HepG2 (cell line): ENCODE data around the gene HES7. TPM values are rescaled to one million over a fixed set of nuclear protein-coding genes. Genes with fewer than 3 reads are reported as not detected.

Experiments
- BHLHE40 ChIP-seq: IDR thresholded peaks from 2 replicates; pipeline ENCODE4 v1.6.1; 2011; ENCODE audit warnings: low read length, improper control_type of control experiment
- E2F1 ChIP-seq: sonication (generic); formaldehyde crosslinking; IDR thresholded peaks from 2 replicates; pipeline ENCODE4 v1.5.0; 2020; ENCODE audit warnings: missing genetic modification reagents
- MLLT10 ChIP-seq: sonication (generic); formaldehyde crosslinking; IDR thresholded peaks from 2 replicates; pipeline ENCODE4 v1.4.0; 2020; ENCODE audit warnings: missing genetic modification reagents
- MTA1 ChIP-seq: sonication (generic); formaldehyde crosslinking; IDR thresholded peaks from 2 replicates; pipeline ENCODE4 v1.4.0; 2020; ENCODE audit warnings: missing genetic modification reagents, mild to moderate bottlenecking, borderline replicate concordance
- NCOA1 ChIP-seq: sonication (generic); formaldehyde crosslinking; IDR thresholded peaks from 2 replicates; pipeline ENCODE4 v1.9.0; 2021; ENCODE audit warnings: missing genetic modification reagents
- NFE2L1 ChIP-seq: sonication (generic); formaldehyde crosslinking; IDR thresholded peaks from 2 replicates; pipeline ENCODE4 v1.4.0; 2020; ENCODE audit warnings: missing genetic modification reagents, mild to moderate bottlenecking, borderline replicate concordance
- PHF5A ChIP-seq: IDR thresholded peaks from one replicate; pipeline ENCODE4 v1.6.1; 2018; ENCODE audit warnings: low read depth, missing genetic modification reagents; ENCODE audit not compliant: unreplicated experiment
- SMAD1 ChIP-seq: sonication (generic); formaldehyde crosslinking; IDR thresholded peaks from 2 replicates; pipeline ENCODE4 v1.4.0; 2020; ENCODE audit warnings: missing genetic modification reagents, low read depth, mild to moderate bottlenecking, borderline replicate concordance
- SMARCC2 ChIP-seq: fragments of 450-650 bp; IDR thresholded peaks from 2 replicates; pipeline ENCODE4 v1.6.1; 2017; ENCODE audit warnings: antibody characterized with exemption, mild to moderate bottlenecking
- ZNF274 ChIP-seq: sonication (generic); formaldehyde crosslinking; IDR thresholded peaks from 2 replicates; pipeline ENCODE4 v1.5.1; 2020; ENCODE audit warnings: mild to moderate bottlenecking, missing genetic modification reagents
- ZNF281 ChIP-seq: sonication (generic); formaldehyde crosslinking; IDR thresholded peaks from 2 replicates; pipeline ENCODE4 v1.4.0; 2020; ENCODE audit warnings: missing genetic modification reagents, borderline replicate concordance
- ZNF441 ChIP-seq: sonication (generic); formaldehyde crosslinking; IDR thresholded peaks from 2 replicates; pipeline ENCODE4 v1.7.0; 2021; ENCODE audit warnings: missing genetic modification reagents, borderline replicate concordance
- ZNF644 ChIP-seq: IDR thresholded peaks from 2 replicates; pipeline ENCODE4 v1.6.1; 2016; ENCODE audit warnings: low read depth
- polyA plus RNA-seq, 8 experiments: library from polyadenylated mRNA; depleted of rRNA in 3 of 8; stranded (reverse) in 7 of 8; unstranded in 1 of 8; fragments of >200 nt; fragmentation: Illumina TruSeq in 4 of 8; extraction: Trizol in 4 of 8; gene quantifications; 2 replicates each; pipeline versions ENCODE4 v1.2.1 to v1.2.3, GENCODE V29; 2011 to 2016; ENCODE audit warnings: low read depth in 4 of 8, missing spikeins in 1 of 8, mixed read lengths in 1 of 8; ENCODE audit not compliant: insufficient read depth in 1 of 8
- total RNA-seq, 5 experiments: library from RNA; depleted of rRNA; stranded (reverse); fragments of >200 nt; fragmentation: Illumina TruSeq; extraction: Trizol; gene quantifications; 2 replicates each; pipeline ENCODE4 v1.2.3, GENCODE V29; 2016; ENCODE audit warnings: low read depth in 1 of 5
- TF ChIP-seq, protein P1 (sequence below): sonication (generic); formaldehyde crosslinking; conservative IDR thresholded peaks from 2 replicates; pipeline ENCODE4 v1.8.0; 2022; ENCODE audit warnings: missing genetic modification reagents
- TF ChIP-seq, protein P2 (sequence below): sonication (generic); formaldehyde crosslinking; IDR thresholded peaks from 2 replicates; pipeline ENCODE4 v1.8.0; 2022; ENCODE audit warnings: mild to moderate bottlenecking, missing genetic modification reagents, borderline replicate concordance
- TF ChIP-seq, protein P3 (sequence below): sonication (generic); formaldehyde crosslinking; IDR thresholded peaks from 2 replicates; pipeline ENCODE4 v1.4.0; 2020; ENCODE audit warnings: mild to moderate bottlenecking, low read depth, missing genetic modification reagents

Gene HES7
- total and polyA plus RNA-seq, 2 of the 13 experiments (the other 11 are each of a cell fraction or from before 2014, with no cell fraction given): not detected

- TF ChIP-seq, protein P1, sequence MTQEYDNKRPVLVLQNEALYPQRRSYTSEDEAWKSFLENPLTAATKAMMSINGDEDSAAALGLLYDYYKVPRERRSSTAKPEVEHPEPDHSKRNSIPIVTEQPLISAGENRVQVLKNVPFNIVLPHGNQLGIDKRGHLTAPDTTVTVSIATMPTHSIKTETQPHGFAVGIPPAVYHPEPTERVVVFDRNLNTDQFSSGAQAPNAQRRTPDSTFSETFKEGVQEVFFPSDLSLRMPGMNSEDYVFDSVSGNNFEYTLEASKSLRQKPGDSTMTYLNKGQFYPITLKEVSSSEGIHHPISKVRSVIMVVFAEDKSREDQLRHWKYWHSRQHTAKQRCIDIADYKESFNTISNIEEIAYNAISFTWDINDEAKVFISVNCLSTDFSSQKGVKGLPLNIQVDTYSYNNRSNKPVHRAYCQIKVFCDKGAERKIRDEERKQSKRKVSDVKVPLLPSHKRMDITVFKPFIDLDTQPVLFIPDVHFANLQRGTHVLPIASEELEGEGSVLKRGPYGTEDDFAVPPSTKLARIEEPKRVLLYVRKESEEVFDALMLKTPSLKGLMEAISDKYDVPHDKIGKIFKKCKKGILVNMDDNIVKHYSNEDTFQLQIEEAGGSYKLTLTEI (CRISPR knock-in tag): no peak
- no peak for TF ChIP-seq ZNF644 (CRISPR knock-in tag)
- TF ChIP-seq SMAD1 (CRISPR knock-in tag): peak; percentile 68; the same call in 1 of the 2 replicates
- TF ChIP-seq SMARCC2: no peak
- no peak for TF ChIP-seq ZNF441 (CRISPR knock-in tag)
- TF ChIP-seq, protein P2, sequence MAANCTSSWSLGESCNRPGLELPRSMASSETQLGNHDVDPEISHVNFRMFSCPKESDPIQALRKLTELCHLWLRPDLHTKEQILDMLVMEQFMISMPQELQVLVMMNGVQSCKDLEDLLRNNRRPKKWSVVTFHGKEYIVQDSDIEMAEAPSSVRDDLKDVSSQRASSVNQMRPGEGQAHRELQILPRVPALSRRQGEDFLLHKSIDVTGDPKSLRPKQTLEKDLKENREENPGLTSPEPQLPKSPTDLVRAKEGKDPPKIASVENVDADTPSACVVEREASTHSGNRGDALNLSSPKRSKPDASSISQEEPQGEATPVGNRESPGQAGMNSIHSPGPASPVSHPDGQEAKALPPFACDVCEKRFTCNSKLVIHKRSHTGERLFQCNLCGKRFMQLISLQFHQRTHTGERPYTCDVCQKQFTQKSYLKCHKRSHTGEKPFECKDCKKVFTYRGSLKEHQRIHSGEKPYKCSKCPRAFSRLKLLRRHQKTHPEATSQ: no peak
- TF ChIP-seq, protein P3, sequence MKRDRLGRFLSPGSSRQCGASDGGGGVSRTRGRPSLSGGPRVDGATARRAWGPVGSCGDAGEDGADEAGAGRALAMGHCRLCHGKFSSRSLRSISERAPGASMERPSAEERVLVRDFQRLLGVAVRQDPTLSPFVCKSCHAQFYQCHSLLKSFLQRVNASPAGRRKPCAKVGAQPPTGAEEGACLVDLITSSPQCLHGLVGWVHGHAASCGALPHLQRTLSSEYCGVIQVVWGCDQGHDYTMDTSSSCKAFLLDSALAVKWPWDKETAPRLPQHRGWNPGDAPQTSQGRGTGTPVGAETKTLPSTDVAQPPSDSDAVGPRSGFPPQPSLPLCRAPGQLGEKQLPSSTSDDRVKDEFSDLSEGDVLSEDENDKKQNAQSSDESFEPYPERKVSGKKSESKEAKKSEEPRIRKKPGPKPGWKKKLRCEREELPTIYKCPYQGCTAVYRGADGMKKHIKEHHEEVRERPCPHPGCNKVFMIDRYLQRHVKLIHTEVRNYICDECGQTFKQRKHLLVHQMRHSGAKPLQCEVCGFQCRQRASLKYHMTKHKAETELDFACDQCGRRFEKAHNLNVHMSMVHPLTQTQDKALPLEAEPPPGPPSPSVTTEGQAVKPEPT (CRISPR knock-in tag): no peak
- TF ChIP-seq NCOA1 (CRISPR knock-in tag): 0 out of 2 replicates have a peak, but pooled peaks have one; percentile 51
- TF ChIP-seq MTA1 (CRISPR knock-in tag): no peak
- TF ChIP-seq ZNF281 (CRISPR knock-in tag): no peak
- TF ChIP-seq NFE2L1 (CRISPR knock-in tag): no peak
- TF ChIP-seq PHF5A (CRISPR knock-in tag): no peak
- no peak for TF ChIP-seq E2F1
- TF ChIP-seq BHLHE40: no peak
- TF ChIP-seq ZNF274 (CRISPR knock-in tag): no peak
- no peak for TF ChIP-seq MLLT10 (CRISPR knock-in tag)
Measured at GRCh38 chr17:8120520-8121406, 3.1 kb downstream of the HES7 start (continued).
